SU-DHL-6 (cell line): ENCODE results near the gene PTPRJ.

Experiments used
- H2AFZ ChIP-seq: fragments of 200-600 bp; sonication (generic); 2 replicates; pipeline ENCODE4 v1.6.1; 2014; ENCODE audit warnings: low read depth, mild to moderate bottlenecking, moderate library complexity, mixed read lengths, antibody characterized with exemption, low read length; ENCODE audit not compliant: severe bottlenecking
- H3F3A ChIP-seq: fragments of 200-600 bp; shearing (Covaris generic); 2 replicates; pipeline ENCODE4 v1.6.0; 2016; ENCODE audit warnings: antibody characterized with exemption, mild to moderate bottlenecking; ENCODE audit not compliant: insufficient read depth
- H3K27ac ChIP-seq: fragments of 200-600 bp; sonication (generic); 2 replicates; pipeline ENCODE4 v1.5.1; 2016; ENCODE audit warnings: low read depth, mild to moderate bottlenecking, low read length, moderate library complexity, mixed read lengths
- H3K27me3 ChIP-seq: fragments of 200-600 bp; sonication (generic), shearing (Covaris generic); 2 replicates; pipeline ENCODE4 v1.6.0; 2014; ENCODE audit warnings: mild to moderate bottlenecking, low read length
- H3K36me3 ChIP-seq: fragments of 200-600 bp; sonication (generic); 2 replicates; pipeline ENCODE4 v1.6.1; 2014; ENCODE audit warnings: mild to moderate bottlenecking, low read length, mixed read lengths
- H3K4me2 ChIP-seq: fragments of 300-600, 200-600 bp; shearing (Covaris generic), sonication (generic); 2 replicates; pipeline ENCODE4 v1.6.0; 2014; ENCODE audit warnings: low read length, low read depth, mild to moderate bottlenecking; ENCODE audit not compliant: poor library complexity, severe bottlenecking
- H3K4me3 ChIP-seq: fragments of 200-600 bp; sonication (generic); 2 replicates; pipeline ENCODE4 v1.5.1; 2014; ENCODE audit warnings: antibody characterized with exemption, low read length, mild to moderate bottlenecking, mixed read lengths; ENCODE audit not compliant: insufficient read depth, poor library complexity, severe bottlenecking
- H3K79me2 ChIP-seq: fragments of 200-600 bp; sonication (generic); 2 replicates; pipeline ENCODE4 v1.6.1; 2014; ENCODE audit warnings: mild to moderate bottlenecking, low read length, moderate library complexity; ENCODE audit not compliant: insufficient read depth
- H3K9ac ChIP-seq: fragments of 200-600 bp; sonication (generic); 2 replicates; pipeline ENCODE4 v1.7.0; 2014; ENCODE audit warnings: mild to moderate bottlenecking, low read length
- H3K9me2 ChIP-seq: fragments of 200-600 bp; sonication (generic); replicated peaks from 2 replicates; pipeline ENCODE4 v1.6.1; 2014; ENCODE audit warnings: low read length; ENCODE audit not compliant: insufficient read depth
- H3K9me3 ChIP-seq: fragments of 200-600 bp; sonication (generic); 2 replicates; pipeline ENCODE4 v1.6.1; 2014; ENCODE audit warnings: low read length, mixed read lengths; ENCODE audit not compliant: insufficient read depth
- H4K20me1 ChIP-seq: fragments of 200-600 bp; sonication (generic); 2 replicates; pipeline ENCODE4 v1.6.1; 2014; ENCODE audit warnings: low read depth, mild to moderate bottlenecking, antibody characterized with exemption, low read length, moderate library complexity, mixed read lengths
- EZH2phosphoT487 ChIP-seq: fragments of 200-600 bp; sonication (generic), shearing (Covaris generic); conservative IDR thresholded peaks from 2 replicates; pipeline ENCODE4 v1.6.1; 2018; ENCODE audit warnings: mild to moderate bottlenecking, antibody characterized with exemption, low read length, moderate library complexity, mixed read lengths
- TF ChIP-seq, protein P1 (sequence below): fragments of 200-600 bp; sonication (generic); IDR thresholded peaks from one replicate; pipeline ENCODE4 v1.5.1; 2017; ENCODE audit warnings: antibody characterized with exemption, mild to moderate bottlenecking, low read length, moderate library complexity; ENCODE audit not compliant: insufficient read depth, poor library complexity, severe bottlenecking

PTPRJ gene

DNA sequence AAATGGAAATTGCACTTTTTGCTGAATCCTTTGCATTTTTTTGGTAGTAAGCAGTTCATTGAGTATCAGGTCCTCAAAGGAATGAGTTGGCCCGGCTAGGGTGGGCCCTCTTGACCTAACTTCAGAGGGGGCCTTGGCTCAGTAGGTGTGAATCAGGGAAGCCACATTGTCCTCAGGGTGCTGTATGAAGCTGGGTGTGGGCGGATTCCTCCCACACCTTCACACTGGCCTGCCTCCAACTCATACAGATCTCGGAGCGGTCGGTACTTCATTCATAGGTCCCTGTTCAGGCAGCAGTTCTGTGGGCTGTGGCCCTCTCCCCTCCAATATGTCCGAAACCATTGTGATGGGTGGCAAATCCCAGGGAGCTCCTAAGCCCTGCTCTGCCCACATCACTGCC is 188.9 kb downstream of the PTPRJ start:
- Histone ChIP-seq H4K20me1 (no peaks in the 10 kb centered on the region), H3K27ac (no peak overlapping the region)

DNA sequence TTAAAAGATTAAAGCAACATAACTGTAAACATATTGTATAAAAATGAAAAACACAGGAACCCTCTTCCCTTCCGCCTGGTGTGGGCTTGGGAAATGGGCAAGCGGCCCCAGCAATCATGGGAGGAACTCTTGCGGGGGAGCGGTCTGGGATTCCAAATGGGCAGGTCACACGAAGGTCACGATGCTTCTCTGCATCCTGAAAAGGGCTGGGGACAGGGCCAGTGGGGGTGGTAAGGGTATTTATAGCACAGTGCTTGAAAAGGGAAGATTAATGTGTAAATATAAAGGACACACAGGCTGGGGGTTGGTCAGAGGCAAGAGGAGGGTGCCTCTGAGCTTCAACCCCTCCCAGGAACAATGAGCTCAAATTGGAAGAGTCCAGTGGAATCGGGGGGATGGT is 189.4 kb downstream of the PTPRJ start:
- no peak overlapping the region for H3K4me3 ChIP-seq
- H3K27me3 ChIP-seq, result no peaks in the 10 kb centered on the region
- H3K36me3 ChIP-seq, result no peaks in the 10 kb centered on the region
- no peaks in the 10 kb centered on the region for H3K9me2 ChIP-seq
- no peaks in the 10 kb centered on the region for H3F3A ChIP-seq
- TF ChIP-seq, protein P1, sequence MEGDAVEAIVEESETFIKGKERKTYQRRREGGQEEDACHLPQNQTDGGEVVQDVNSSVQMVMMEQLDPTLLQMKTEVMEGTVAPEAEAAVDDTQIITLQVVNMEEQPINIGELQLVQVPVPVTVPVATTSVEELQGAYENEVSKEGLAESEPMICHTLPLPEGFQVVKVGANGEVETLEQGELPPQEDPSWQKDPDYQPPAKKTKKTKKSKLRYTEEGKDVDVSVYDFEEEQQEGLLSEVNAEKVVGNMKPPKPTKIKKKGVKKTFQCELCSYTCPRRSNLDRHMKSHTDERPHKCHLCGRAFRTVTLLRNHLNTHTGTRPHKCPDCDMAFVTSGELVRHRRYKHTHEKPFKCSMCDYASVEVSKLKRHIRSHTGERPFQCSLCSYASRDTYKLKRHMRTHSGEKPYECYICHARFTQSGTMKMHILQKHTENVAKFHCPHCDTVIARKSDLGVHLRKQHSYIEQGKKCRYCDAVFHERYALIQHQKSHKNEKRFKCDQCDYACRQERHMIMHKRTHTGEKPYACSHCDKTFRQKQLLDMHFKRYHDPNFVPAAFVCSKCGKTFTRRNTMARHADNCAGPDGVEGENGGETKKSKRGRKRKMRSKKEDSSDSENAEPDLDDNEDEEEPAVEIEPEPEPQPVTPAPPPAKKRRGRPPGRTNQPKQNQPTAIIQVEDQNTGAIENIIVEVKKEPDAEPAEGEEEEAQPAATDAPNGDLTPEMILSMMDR, result no peak
- H4K20me1 ChIP-seq, result no peaks in the 10 kb centered on the region
- H3K9me3 ChIP-seq, result no peaks in the 10 kb centered on the region
- H3K27ac ChIP-seq, result no peak overlapping the region
- no peak overlapping the region for H3K4me2 ChIP-seq
- H3K79me2 ChIP-seq, result no peaks in the 10 kb centered on the region
- H3K9ac ChIP-seq, result no peak overlapping the region
- no peak overlapping the region for H2AFZ ChIP-seq

More for the DNA sequence above, 188.9 kb downstream of the PTPRJ start:
- Histone ChIP-seq H3K79me2 (no peaks in the 10 kb centered on the region), H2AFZ (no peak overlapping the region), H3K4me2 (no peak overlapping the region), H3K9ac (no peak overlapping the region), H3K9me3 (no peaks in the 10 kb centered on the region), H3F3A (no peaks in the 10 kb centered on the region), H3K9me2 (no peaks in the 10 kb centered on the region), H3K36me3 (no peaks in the 10 kb centered on the region), H3K27me3 (no peaks in the 10 kb centered on the region), H3K4me3 (no peak overlapping the region)
- TF ChIP-seq, protein P1, result no peak
- no peak for TF ChIP-seq EZH2phosphoT487

DNA sequence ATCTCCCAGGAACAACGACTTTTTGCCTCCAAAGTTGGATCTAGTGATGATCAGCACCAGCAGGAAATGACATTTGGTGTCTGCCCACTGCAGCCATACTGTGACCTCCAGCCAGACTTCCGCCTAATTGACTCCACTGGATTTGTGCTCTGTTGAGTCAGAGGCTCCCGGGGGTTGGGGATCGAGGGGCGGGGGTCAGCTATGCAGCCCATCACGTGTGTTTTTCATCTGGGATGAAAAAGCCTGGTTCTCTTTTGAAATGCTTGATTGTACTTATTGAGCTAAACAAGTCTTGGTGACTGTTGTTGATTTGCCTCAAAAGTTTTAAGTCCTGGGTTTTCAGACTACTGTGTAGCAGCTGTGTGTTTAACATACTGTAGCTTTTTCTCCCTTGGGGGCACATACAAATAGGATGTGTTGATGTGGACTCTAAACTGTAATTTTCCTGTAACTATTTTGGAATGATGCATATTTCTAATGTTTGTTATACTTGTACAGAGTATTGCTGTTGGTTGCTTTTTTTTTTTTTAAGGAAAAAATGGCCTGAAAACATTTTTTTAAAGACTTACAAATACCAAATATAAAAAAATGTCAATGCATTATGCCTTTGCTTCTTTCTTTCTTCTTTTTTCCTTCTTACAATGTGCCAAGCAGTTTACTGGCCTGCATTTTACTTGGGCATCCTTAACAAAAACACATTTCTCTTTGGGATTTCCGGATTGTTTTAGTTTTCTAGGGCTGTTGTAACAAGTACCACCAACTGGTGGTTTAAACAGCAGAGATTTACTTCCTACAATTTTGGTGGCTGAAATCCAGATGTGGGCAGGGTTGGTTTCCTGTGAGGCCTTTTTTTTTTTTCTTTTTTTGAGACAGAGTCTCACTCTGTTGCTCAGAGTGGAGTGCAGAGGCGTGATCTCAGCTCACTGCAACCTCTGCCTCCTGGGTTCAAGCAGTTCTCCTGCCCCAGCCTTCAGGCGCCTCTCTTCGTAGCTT is 190.2 kb downstream of the PTPRJ start:
- H3K9me3 ChIP-seq, result no peaks in the 10 kb centered on the region
- no peak overlapping the region for H3K9ac ChIP-seq
- no peak overlapping the region for H3K27ac ChIP-seq
- no peaks in the 10 kb centered on the region for H3F3A ChIP-seq
- TF ChIP-seq, protein P1, result no peak
- no peak for TF ChIP-seq EZH2phosphoT487
- no peaks in the 10 kb centered on the region for H3K27me3 ChIP-seq
- H3K79me2 ChIP-seq, result no peaks in the 10 kb centered on the region
- H2AFZ ChIP-seq, result no peak overlapping the region
- no peak overlapping the region for H3K4me3 ChIP-seq
- H3K4me2 ChIP-seq, result no peak overlapping the region
- no peaks in the 10 kb centered on the region for H4K20me1 ChIP-seq
- H3K9me2 ChIP-seq, result no peaks in the 10 kb centered on the region
- H3K36me3 ChIP-seq, result no peaks in the 10 kb centered on the region
